ENCODE results near the gene PGM5.

- TF ChIP-seq ZNF274 (IDR thresholded peaks at IDR 0.05; ENCODE audit: low read depth, low read length), result no peak
- TF ChIP-seq YY1 (IDR thresholded peaks at IDR 0.05; ENCODE audit: insufficient read depth, insufficient read length), result no peak
Observed at GRCh38 chr9:68447611-68448010, 91.2 kb downstream of the PGM5 start.
